HUES64 (cell line): ENCODE measurements around the gene SHH.

Experiments
- H3K27ac ChIP-seq: 2 replicates; pipeline ENCODE4 v1.7.0; 2013; ENCODE audit warnings: low read depth, low read length, inconsistent platforms
- H3K27me3 ChIP-seq: 2 replicates; pipeline ENCODE4 v1.6.1; 2013; ENCODE audit warnings: mild to moderate bottlenecking, low read length; ENCODE audit not compliant: insufficient read depth
- H3K36me3 ChIP-seq: 2 replicates; pipeline ENCODE4 v1.6.1; 2013; ENCODE audit warnings: mild to moderate bottlenecking, low read length; ENCODE audit not compliant: insufficient read depth
- H3K4me1 ChIP-seq: 2 replicates; pipeline ENCODE4 v1.6.1; 2013; ENCODE audit warnings: mild to moderate bottlenecking, low read length, moderate library complexity; ENCODE audit not compliant: insufficient read depth
- H3K4me3 ChIP-seq: 2 replicates; pipeline ENCODE4 v1.5.1; 2013; ENCODE audit warnings: mild to moderate bottlenecking, low read length, moderate library complexity
- H3K9ac ChIP-seq: 2 replicates; pipeline ENCODE4 v1.6.1; 2013; ENCODE audit warnings: mild to moderate bottlenecking, low read depth, low read length
- H3K9me3 ChIP-seq: 2 replicates; pipeline ENCODE4 v1.6.1; 2013; ENCODE audit warnings: low read depth, low read length; ENCODE audit not compliant: insufficient read depth
- WGBS: fragments of 150-250, 120-280 bp; methylation state at CpG from one replicate; pipeline ENCODE4 v1.1.7; 2013; ENCODE audit warnings: missing lambda C conversion rate; 5-methylcytosine and 5-hydroxymethylcytosine counted together

The SHH gene

DNA sequence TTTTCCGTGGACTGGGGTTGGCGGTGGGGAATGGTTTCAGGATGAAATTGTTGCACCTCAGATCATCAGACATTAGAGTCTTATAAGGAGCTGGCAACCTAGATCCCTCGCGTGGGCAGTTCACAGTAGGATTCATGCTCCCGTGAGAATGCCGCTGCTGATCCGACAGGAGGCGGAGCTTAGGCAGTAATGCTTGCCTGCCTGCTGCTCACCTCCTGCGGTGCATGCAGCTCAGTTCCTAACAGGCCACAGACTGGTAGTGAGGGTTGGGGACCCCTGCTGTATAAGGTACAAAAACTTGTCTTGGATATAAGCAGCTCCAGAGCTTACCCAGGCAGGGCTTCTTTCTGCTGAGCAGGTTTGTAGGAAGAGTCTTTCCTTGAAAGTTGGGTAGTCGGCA is 53.9 kb downstream of the SHH start:
- peaks cover 18% of the 10 kb centered on the region for H3K36me3 ChIP-seq
- H3K9ac ChIP-seq, result no peak overlapping the region
- H3K4me3 ChIP-seq, result no peak overlapping the region
- H3K27me3 ChIP-seq, result no peaks in the 10 kb centered on the region
- H3K9me3 ChIP-seq, result peaks cover 9% of the 10 kb centered on the region; the same call in 1 of the 2 replicates
- H3K4me1 ChIP-seq, result peaks cover 22% of the 10 kb centered on the region
- no peak overlapping the region; the same call in 1 of the 2 replicates for H3K27ac ChIP-seq
- WGBS, result 56% methylated on average over 10 of the region's 10 CpGs

DNA sequence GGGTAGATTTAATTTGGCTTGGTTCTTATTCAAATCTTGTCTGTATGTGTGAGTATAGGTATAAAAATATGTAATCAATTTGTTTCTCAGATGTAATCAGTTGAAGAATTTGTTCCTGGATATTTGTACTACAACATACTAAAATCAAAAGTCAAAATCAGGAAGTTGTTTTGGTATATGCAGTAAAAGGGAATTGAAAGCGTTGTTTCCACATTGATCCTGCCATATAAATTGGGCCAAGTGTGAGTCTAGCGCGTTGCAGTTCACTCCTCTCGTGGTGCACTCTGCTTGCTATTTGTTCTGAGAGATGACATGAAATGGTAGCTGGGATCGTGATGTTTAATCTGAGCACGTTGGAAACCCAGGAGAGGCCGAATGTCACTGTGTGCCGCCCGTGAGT is 55.9 kb downstream of the SHH start:
- WGBS, result 93% methylated on average over 9 of the region's 9 CpGs
- Histone ChIP-seq H3K9me3 (peaks cover 9% of the 10 kb centered on the region; the same call in 1 of the 2 replicates), H3K27me3 (no peaks in the 10 kb centered on the region), H3K36me3 (peaks cover 18% of the 10 kb centered on the region), H3K4me3 (no peak overlapping the region), H3K9ac (no peak overlapping the region), H3K27ac (no peak overlapping the region), H3K4me1 (peaks cover 11% of the 10 kb centered on the region; the same call in 1 of the 2 replicates)

DNA sequence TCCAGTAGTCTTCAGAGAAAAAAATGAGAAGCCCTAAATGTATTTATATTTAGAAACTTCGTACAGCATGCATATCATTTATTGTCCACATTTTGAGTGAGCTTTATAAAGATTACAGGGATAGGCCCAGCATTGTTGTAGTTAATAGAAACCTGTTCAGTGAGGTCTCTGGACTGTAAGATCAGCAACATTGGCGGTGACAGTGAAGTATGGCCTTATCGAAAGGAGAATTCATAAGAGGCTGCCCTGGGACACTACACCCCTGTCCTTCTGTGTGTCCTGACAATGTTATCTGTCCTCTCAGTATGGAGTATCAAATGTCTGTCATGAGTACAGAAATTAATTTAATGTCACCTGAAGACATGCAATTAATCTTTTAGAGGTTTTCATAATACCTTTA is 57.2 kb downstream of the SHH start:
- Histone ChIP-seq H3K27ac (no peak overlapping the region), H3K9ac (no peak overlapping the region), H3K36me3 (peaks cover 17% of the 10 kb centered on the region), H3K4me3 (no peak overlapping the region), H3K27me3 (no peaks in the 10 kb centered on the region), H3K4me1 (peaks cover 13% of the 10 kb centered on the region; the same call in 1 of the 2 replicates), H3K9me3 (peaks cover 9% of the 10 kb centered on the region; the same call in 1 of the 2 replicates)
- 88% methylated on average over 3 of the region's 3 CpGs for WGBS

DNA sequence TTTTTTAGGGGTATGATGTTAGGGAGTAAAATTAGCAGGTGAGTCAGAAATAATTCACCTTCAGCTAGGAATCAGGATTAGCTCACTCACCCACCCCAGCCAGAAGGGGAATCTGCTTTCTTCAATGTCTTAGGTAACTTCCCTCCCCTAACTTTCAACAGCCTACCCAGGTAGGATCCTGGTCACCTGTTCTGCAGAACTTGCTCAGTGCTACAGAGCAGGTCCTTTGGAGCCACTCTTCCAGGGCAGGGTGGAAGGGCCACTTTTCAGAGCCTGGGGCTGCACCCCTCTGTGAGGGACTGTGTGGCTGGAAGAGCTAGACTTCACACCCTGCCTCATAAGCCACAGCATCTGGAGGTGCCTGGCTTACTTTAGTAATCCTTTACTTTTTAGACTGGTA is 58.1 kb downstream of the SHH start:
- Histone ChIP-seq H3K4me1 (peaks cover 16% of the 10 kb centered on the region; the same call in 1 of the 2 replicates), H3K9ac (no peak overlapping the region), H3K36me3 (peaks cover 13% of the 10 kb centered on the region), H3K9me3 (peaks cover 9% of the 10 kb centered on the region; the same call in 1 of the 2 replicates), H3K27me3 (no peaks in the 10 kb centered on the region), H3K27ac (no peak overlapping the region), H3K4me3 (no peak overlapping the region)

DNA sequence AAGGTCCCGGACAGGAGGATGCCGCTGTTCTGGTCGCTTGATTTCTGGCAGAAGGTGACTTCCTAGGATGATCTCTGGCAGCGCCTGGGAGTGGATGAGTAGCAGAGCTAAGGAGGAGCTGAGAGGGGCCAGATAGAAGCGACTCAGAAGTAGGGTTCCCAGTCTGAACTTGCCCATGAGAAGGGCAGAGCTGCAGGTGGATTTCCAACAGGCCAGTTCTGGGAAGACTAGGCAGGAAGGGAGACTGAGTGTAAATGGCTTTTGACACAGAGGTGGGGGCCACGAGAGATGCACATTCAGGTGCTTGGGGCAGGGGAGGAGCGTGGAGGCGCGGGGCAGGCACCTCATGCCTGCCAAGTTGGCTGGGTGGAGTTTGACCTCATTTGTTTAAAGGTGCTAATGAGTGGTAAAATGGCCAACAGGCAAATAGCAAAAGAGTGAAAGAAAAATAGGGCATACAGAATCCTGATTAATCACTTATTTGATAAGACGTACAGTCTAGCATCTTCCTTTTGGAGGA is 58.8 kb downstream of the SHH start:
- H3K36me3 ChIP-seq, result peaks cover 9% of the 10 kb centered on the region
- no peak overlapping the region for H3K4me3 ChIP-seq

DNA sequence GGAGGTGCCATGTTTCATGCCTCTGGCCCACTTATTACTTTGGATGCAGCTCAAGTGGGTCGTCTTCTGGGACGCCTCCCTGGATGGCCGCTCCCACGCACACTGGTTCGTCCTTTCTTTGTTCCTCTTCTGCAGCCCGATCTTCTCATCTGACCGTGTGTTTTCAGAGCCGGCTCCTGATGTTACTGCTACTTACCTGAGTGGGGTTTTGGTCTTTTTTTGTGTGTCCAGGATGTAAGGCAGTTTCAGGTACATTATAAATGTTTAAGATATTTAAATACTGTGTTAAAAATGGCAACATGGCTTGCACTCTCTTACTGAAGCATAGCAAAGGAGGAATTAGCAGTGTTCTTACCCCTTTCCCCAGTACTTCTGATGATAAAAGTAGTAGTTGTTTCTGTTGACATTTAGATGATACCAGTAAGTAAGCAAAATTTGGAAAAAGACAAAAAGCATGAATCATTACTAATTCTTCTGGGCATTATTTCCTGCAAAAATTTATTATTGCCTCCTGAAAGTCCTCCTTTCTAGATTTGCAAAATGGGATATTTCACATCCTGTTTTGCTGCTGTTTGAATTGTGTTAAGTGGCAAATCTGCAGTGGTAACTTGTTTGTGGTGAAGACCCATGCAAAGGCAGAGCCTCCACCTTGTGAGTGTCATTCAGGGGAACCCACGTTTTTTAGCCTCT is 59.4 kb downstream of the SHH start:
- H3K4me1 ChIP-seq, result peaks cover 19% of the 10 kb centered on the region
- no peak overlapping the region for H3K9ac ChIP-seq
- H3K4me3 ChIP-seq, result no peak overlapping the region
- H3K27ac ChIP-seq, result no peak overlapping the region
- H3K9me3 ChIP-seq, result peaks cover 9% of the 10 kb centered on the region; the same call in 1 of the 2 replicates
- peaks cover 12% of the 10 kb centered on the region; the same call in 1 of the 2 replicates for H3K36me3 ChIP-seq
- WGBS, result 94% methylated on average over 9 of the region's 9 CpGs
- no peaks in the 10 kb centered on the region for H3K27me3 ChIP-seq

More for the DNA sequence above, 58.8 kb downstream of the SHH start:
- no peaks in the 10 kb centered on the region for H3K27me3 ChIP-seq
- H3K27ac ChIP-seq, result no peak overlapping the region
- H3K4me1 ChIP-seq, result peaks cover 19% of the 10 kb centered on the region
- 91% methylated on average over 10 of the region's 10 CpGs for WGBS
- H3K9ac ChIP-seq, result no peak overlapping the region
- peaks cover 9% of the 10 kb centered on the region; the same call in 1 of the 2 replicates for H3K9me3 ChIP-seq

DNA sequence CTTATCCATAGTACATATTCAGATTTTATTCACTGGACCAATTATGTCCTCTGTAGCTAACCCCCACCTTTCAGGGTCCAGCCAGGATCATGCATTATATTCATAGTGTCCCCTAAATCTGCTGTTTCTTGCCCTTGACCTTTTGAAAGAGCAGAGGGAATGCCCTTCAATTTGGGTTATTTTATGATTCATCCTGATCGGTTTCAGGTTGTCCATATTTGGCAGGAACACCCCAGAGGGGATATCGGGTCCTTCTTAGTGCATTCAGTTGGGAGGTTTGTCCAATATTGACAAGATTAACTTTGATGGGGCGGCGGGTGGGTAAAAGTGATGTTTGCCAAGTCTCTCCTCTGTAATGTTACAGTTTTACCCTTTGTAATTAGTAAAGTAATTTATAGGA is 60.9 kb downstream of the SHH start:
- WGBS, result 91% methylated on average over 4 of the region's 4 CpGs

DNA sequence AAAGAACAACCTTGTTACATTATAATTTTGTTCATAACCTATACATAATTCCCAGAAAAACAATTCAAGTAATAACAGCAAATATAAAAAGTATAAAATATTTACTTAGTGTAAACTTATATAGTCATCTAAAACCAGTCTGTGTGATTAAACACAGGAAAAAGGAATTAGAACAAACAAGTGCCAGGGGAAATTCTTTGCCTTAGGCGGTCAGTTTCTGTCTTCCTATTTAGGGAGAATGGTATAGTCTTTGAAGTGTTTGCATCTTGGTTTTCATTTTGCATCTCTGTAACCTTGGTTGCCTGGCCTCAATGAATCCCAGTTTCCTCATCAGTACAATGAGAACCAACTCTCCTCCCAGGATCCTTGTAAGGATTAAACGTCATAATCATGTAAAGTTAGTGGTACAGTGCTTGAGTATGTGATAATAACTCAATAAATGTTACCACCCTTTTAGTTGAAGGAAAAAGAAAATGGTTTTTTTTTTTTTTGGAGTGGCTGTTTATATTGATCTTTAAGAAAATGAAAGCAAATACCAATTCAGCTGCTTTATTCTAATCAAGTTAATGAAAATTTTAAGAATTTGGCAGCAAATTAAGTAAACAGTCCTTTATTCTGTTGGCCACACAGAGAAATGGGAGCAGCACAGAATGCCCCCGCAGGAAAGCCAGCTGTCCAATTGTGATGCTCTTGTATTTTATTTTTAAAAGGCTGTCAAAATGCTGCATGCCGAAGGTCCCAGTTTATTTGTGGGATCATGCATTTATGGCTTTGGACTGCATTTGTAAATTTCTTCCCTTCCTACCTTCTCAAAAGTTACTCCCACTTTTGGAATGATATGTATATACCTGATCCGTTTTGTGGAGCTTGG is 61.8 kb downstream of the SHH start:
- Histone ChIP-seq H3K9ac (no peak overlapping the region), H3K9me3 (no peaks in the 10 kb centered on the region), H3K4me3 (no peak overlapping the region), H3K27ac (no peak overlapping the region), H3K27me3 (no peaks in the 10 kb centered on the region), H3K4me1 (peaks cover 19% of the 10 kb centered on the region), H3K36me3 (peaks cover 25% of the 10 kb centered on the region)
- WGBS, result 94% methylated on average over 3 of the region's 5 CpGs

More for the DNA sequence above, 60.9 kb downstream of the SHH start:
- no peak overlapping the region for H3K9ac ChIP-seq
- no peak overlapping the region for H3K27ac ChIP-seq
- H3K4me1 ChIP-seq, result peaks cover 19% of the 10 kb centered on the region
- H3K4me3 ChIP-seq, result no peak overlapping the region
- H3K27me3 ChIP-seq, result no peaks in the 10 kb centered on the region
- peaks cover 16% of the 10 kb centered on the region for H3K36me3 ChIP-seq
- H3K9me3 ChIP-seq, result 0 out of 2 replicates have a peak, but pooled peaks cover under 1% of the 10 kb centered on the region
